Activated naive CD4-positive, alpha-beta T cell treated with anti-CD3 and anti-CD28 coated beads for 36 hours (primary cell): ENCODE measurements around the gene ELOVL2. TPM values are rescaled to one million over a fixed set of nuclear protein-coding genes. Genes with fewer than 3 reads are reported as not detected.

ENCODE experiments used
- total RNA-seq, 2 experiments: library from RNA; stranded (reverse); gene quantifications; one replicate each; pipeline ENCODE4 v1.2.3, GENCODE V29; 2021

ELOVL2 gene
- total RNA-seq, 2 experiments from 2014 or later = not detected

Other genes with a start within 250 kb of the ELOVL2 start
- under 1 TPM; 0.12 to 0.14 TPM for gene MAK, start 205.8 kb downstream of the ELOVL2 start, total RNA-seq
- not detected for gene GCM2, start 162.3 kb downstream of the ELOVL2 start, total RNA-seq
- not detected for gene SYCP2L, start 157.3 kb downstream of the ELOVL2 start, total RNA-seq
- gene SMIM13, start 49.5 kb upstream of the ELOVL2 start, total RNA-seq = 1 to 10 TPM; 5.7 to 7.1 TPM
- not detected for gene ERVFRD-1, start 67.4 kb upstream of the ELOVL2 start, total RNA-seq
- gene NEDD9, start 188.4 kb upstream of the ELOVL2 start, total RNA-seq = 10 to 100 TPM; 17.5 to 18.8 TPM